ENCODE measurements around the gene IFFO2. TPM values are rescaled to one million over a fixed set of nuclear protein-coding genes. Genes with fewer than 3 reads are reported as not detected.

The IFFO2 gene
- total and polyA plus RNA-seq, 2 of the 8 experiments (the other 6 are each of a cell fraction or from before 2014, with no cell fraction given): 6.6 to 10.4 TPM

GRCh38 chr1:18881642-18882431 lies 74.6 kb downstream of the IFFO2 start:
- H2BK20ac ChIP-seq (ENCODE audit: low read length): no peak overlapping the region
- peaks cover 0 to 6% (median 4%) of the 10 kb centered on the region in 4 experiments; a peak in 4 of 7 replicates for H3K4me1 ChIP-seq (replicated peaks in 1 of 4; ENCODE audit: control insufficient read depth in 3 of 4, insufficient read depth in 4 of 4, low read length in 3 of 4)
- H2BK15ac ChIP-seq (ENCODE audit: low read length): no peak overlapping the region
- no peak overlapping the region for H3K4ac ChIP-seq (replicated peaks; ENCODE audit: insufficient read length, low read depth, low read length)
- H2BK12ac ChIP-seq (ENCODE audit: low read depth, low read length): no peak overlapping the region
- DNase-seq (ENCODE audit: low read depth in 1 of 2, low spot score in 2 of 2) (no peak), FAIRE-seq (no peak)
- no peaks in the 10 kb centered on the region for H3K9me3 ChIP-seq (ENCODE audit: insufficient read depth in 2 of 2, low read depth in 1 of 2, low read length in 1 of 2)
- H3K27ac ChIP-seq (ENCODE audit: low read depth, low read length): no peak overlapping the region
- no peak overlapping the region for H4K8ac ChIP-seq (ENCODE audit: extremely low read depth, insufficient read depth, low read length)
- CTCF ChIA-PET (ENCODE audit: partially characterized antibody): interaction anchor here (0.7 to 14.4 kb wide), 7 partner anchors 11 to 200 kb away, joined by 3 to 131 read pairs (median 5); partner anchors contain the start of gene ALDH4A1
- H3K4me3 ChIP-seq (ENCODE audit: extremely low read depth in 1 of 4, insufficient read depth in 2 of 4, low read depth in 3 of 4, low read length in 4 of 4): no peak overlapping the region
- H4K20me1 ChIP-seq (replicated peaks in 1 of 2; ENCODE audit: control insufficient read depth in 1 of 2, insufficient read depth in 2 of 2, low read length in 2 of 2): peaks cover 0 to 10% of the 10 kb centered on the region in 2 experiments
- WGBS, 2 experiments (ENCODE audit: extremely low coverage in 1 of 2, insufficient coverage in 1 of 2, insufficient read length in 1 of 2, insufficient replicate concordance in 2 of 2, low coverage in 1 of 2, low lambda C conversion rate in 2 of 2, missing lambda C conversion rate in 1 of 2): 94% methylated on average over 22 of the region's 24 CpGs; no CpG with 5 or more reads in 1 of the 2 experiments
- no peak overlapping the region for H2BK5ac ChIP-seq (ENCODE audit: low read depth, low read length)
- H3K79me1 ChIP-seq (ENCODE audit: low read depth, low read length): no peaks in the 10 kb centered on the region
- H3K56ac ChIP-seq (replicated peaks; ENCODE audit: insufficient read length, low read depth, low read length): no peak overlapping the region
- no peak overlapping the region for H3K4me2 ChIP-seq (ENCODE audit: insufficient read depth in 1 of 2, low read depth in 2 of 2, low read length in 2 of 2)
- no peak overlapping the region for H3K18ac ChIP-seq (ENCODE audit: extremely low read depth, low read length)
- H4K5ac ChIP-seq (ENCODE audit: insufficient read length, low read depth, low read length): no peak overlapping the region
- no peak overlapping the region for H4K91ac ChIP-seq (replicated peaks; ENCODE audit: insufficient read length, low read length)
- no peak overlapping the region for H2AK5ac ChIP-seq (ENCODE audit: low read depth, low read length)
- no peaks in the 10 kb centered on the region for H3K79me2 ChIP-seq (ENCODE audit: control insufficient read depth in 1 of 2, insufficient read depth in 2 of 2, low read length in 2 of 2)
- H3K23me2 ChIP-seq (ENCODE audit: low read depth, low read length): no peaks in the 10 kb centered on the region
- no peak overlapping the region for H2BK120ac ChIP-seq (replicated peaks; ENCODE audit: low read depth, low read length)
- H2AFZ ChIP-seq (ENCODE audit: low read length): no peak overlapping the region
- H3K14ac ChIP-seq (ENCODE audit: insufficient read length): no peak overlapping the region
- no peaks in the 10 kb centered on the region for H3K27me3 ChIP-seq (replicated peaks in 1 of 4; ENCODE audit: control insufficient read depth in 3 of 4, extremely low read depth in 1 of 4, insufficient read depth in 3 of 4, low read length in 3 of 4)
- POLR2A ChIA-PET (ENCODE audit: partially characterized antibody): no interaction called here
- H3K36me3 ChIP-seq (ENCODE audit: control insufficient read depth in 2 of 4, insufficient read depth in 4 of 4, low read length in 3 of 4): peaks cover 0 to 11% (median 2%) of the 10 kb centered on the region in 4 experiments; a peak in 4 of 8 replicates
- H3K23ac ChIP-seq (ENCODE audit: insufficient read length): no peak overlapping the region
- H3K9ac ChIP-seq (replicated peaks in 1 of 4; ENCODE audit: extremely low read depth in 1 of 4, low read depth in 3 of 4, low read length in 3 of 4): no peak overlapping the region
- TF ChIP-seq ZNF274 (IDR thresholded peaks at IDR 0.05; ENCODE audit: borderline replicate concordance, extremely low read depth, low read length): no peak
- no peak for TF ChIP-seq EGR1 (IDR thresholded peaks at IDR 0.05; ENCODE audit: borderline replicate concordance, low read depth, low read length)
- no peak for TF ChIP-seq CTCF (IDR thresholded peaks at IDR 0.05; ENCODE audit: control extremely low read depth in 1 of 3, insufficient read depth in 1 of 3, low read depth in 1 of 3, low read length in 3 of 3)
- TF ChIP-seq TAF1 (IDR thresholded peaks at IDR 0.05; ENCODE audit: low read depth, low read length): no peak
- TF ChIP-seq E2F6 (IDR thresholded peaks at IDR 0.05): no peak
- no peak for TF ChIP-seq KDM5A (IDR thresholded peaks at IDR 0.05; ENCODE audit: low read length)
- no peak for TF ChIP-seq POU5F1 (IDR thresholded peaks at IDR 0.05; ENCODE audit: low read depth, low read length)
- no peak for TF ChIP-seq BACH1 (IDR thresholded peaks at IDR 0.05; ENCODE audit: low read length)
- no peak for TF ChIP-seq TBP (IDR thresholded peaks at IDR 0.05; ENCODE audit: low read depth, low read length)
- no peak for TF ChIP-seq HDAC6 (IDR thresholded peaks at IDR 0.05; ENCODE audit: low read depth, low read length)
